ENCODE measurements around the gene FLG2. TPM values are rescaled to one million over a fixed set of nuclear protein-coding genes. Genes with fewer than 3 reads are reported as not detected.
"Not testable (repeated sequence)": the region's sequence is repeated elsewhere in the genome, so short reads cannot be mapped to it uniquely, and the experiment has no call there.

The FLG2 gene
- total and polyA plus RNA-seq, 2 donors (not counting 1 experiment from before 2014, with no cell fraction given): not detected

DNA sequence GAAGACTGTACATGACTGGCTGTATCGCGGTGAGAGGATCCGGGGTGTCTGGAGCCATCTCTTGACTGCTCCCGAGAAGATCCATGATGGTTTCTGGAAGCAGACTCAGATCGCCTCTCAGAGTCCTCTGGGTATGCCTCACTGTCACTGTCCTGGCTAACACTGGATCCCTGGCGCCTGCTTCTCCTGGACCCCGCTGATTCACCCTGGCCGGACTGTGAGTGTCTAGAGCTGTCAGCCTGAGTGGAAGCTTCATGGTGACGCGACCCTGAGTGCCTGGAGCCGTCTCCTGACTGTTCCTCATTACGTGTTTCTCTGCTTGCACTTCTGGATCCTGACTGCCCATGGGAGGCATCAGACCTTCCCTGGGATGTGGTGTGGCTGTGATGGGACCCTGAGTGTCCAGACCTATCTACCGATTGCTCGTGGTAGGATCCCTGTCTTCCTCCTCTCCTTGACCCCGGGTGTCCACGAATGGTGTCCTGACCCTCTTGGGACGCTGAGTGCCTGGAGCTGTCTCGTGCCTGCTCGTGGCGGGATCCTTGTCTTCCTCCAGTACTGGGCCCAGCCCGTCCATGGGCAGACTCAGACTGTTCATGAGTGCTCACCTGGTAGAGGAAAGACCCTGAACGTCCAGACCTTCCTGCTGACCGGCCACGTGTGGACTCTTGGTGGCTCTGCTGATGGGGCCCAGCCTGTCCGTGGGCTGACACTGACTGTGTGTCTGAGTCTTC, 56.5 kb downstream of the FLG2 start:
- H3K79me2 ChIP-seq (ENCODE audit: control insufficient read depth, insufficient read depth, low read length); H3K4me2 ChIP-seq (ENCODE audit: extremely low read depth, insufficient read depth, low read length); H3K27ac ChIP-seq (ENCODE audit: insufficient read depth, low read length); H4K20me1 ChIP-seq (ENCODE audit: control insufficient read depth, extremely low read depth, insufficient read depth, low read length); H3K4me1 ChIP-seq (ENCODE audit: control insufficient read depth, extremely low read depth, insufficient read depth, low read length); H3K36me3 ChIP-seq (ENCODE audit: control insufficient read depth, insufficient read depth, low read length); H3K4me3 ChIP-seq (replicated peaks in 1 of 4; ENCODE audit: control extremely low read depth in 1 of 4, insufficient read depth in 1 of 4, low read depth in 3 of 4, low read length in 4 of 4); H2AFZ ChIP-seq (ENCODE audit: low read length); H3K9me3 ChIP-seq (ENCODE audit: control insufficient read depth, insufficient read depth, low read depth, low read length); DNase-seq (ENCODE audit: low read depth in 2 of 2); H3K27me3 ChIP-seq (ENCODE audit: control insufficient read depth, insufficient read depth, low read length); H3K9ac ChIP-seq (ENCODE audit: insufficient read depth, low read length): not testable (repeated sequence)

Other genes starting within 250 kb of the FLG2 start
- gene TCHH, start 244.6 kb downstream of the FLG2 start, total RNA-seq: under 0.01 TPM in 1 of 2 replicates, not detected in the other
- gene TCHH, start 244.6 kb downstream of the FLG2 start, polyA plus RNA-seq: not detected in 2 replicates
- not detected in 2 replicates for gene RPTN, start 200.8 kb downstream of the FLG2 start, total RNA-seq
- not detected in 2 replicates for gene RPTN, start 200.8 kb downstream of the FLG2 start, polyA plus RNA-seq
- not detected in 2 replicates for gene HRNR, start 135.8 kb downstream of the FLG2 start, total RNA-seq
- not detected in 2 replicates for gene HRNR, start 135.8 kb downstream of the FLG2 start, polyA plus RNA-seq
- gene FLG, start 34.8 kb downstream of the FLG2 start, total RNA-seq: under 0.01 TPM in 1 of 2 replicates, not detected in the other
- gene FLG, start 34.8 kb downstream of the FLG2 start, polyA plus RNA-seq: not detected in 2 replicates
- not detected in 2 replicates for gene CRNN, start 54.3 kb upstream of the FLG2 start, total RNA-seq
- gene CRNN, start 54.3 kb upstream of the FLG2 start, polyA plus RNA-seq: not detected in 2 replicates
- not detected in 2 replicates for gene LCE5A, start 150.8 kb upstream of the FLG2 start, total RNA-seq
- not detected in 2 replicates for gene LCE5A, start 150.8 kb upstream of the FLG2 start, polyA plus RNA-seq
- gene CRCT1, start 154.5 kb upstream of the FLG2 start, total RNA-seq: not detected in 2 replicates
- gene CRCT1, start 154.5 kb upstream of the FLG2 start, polyA plus RNA-seq: not detected in 2 replicates
- not detected in 2 replicates for gene LCE3E, start 206.8 kb upstream of the FLG2 start, total RNA-seq
- gene LCE3E, start 206.8 kb upstream of the FLG2 start, polyA plus RNA-seq: not detected in 2 replicates
- gene LCE3D, start 220.5 kb upstream of the FLG2 start, total RNA-seq: not detected in 2 replicates
- gene LCE3D, start 220.5 kb upstream of the FLG2 start, polyA plus RNA-seq: not detected in 2 replicates
- not detected in 2 replicates for gene LCE3C, start 240.2 kb upstream of the FLG2 start, total RNA-seq
- not detected in 2 replicates for gene LCE3C, start 240.2 kb upstream of the FLG2 start, polyA plus RNA-seq

Measured in fibroblast of lung (primary cell).